Tibial nerve (tissue), 4 donors: Measurements from ENCODE around the gene RFC2.

Experiments used
- CTCF ChIP-seq, 5 experiments: fragments of 200-600 bp in 3 of 5; fragments of 450-650 bp in 2 of 5; sonication (generic) in 3 of 5; IDR thresholded peaks; one replicate each; pipeline ENCODE4 v1.5.1; 2016 to 2019; ENCODE audit warnings: antibody characterized with exemption in 5 of 5, mild to moderate bottlenecking in 3 of 5, moderate library complexity in 2 of 5
- EP300 ChIP-seq, 2 donors: sonication (generic); formaldehyde crosslinking; IDR thresholded peaks; one replicate each; pipeline ENCODE4 v1.6.1; 2017; ENCODE audit warnings: antibody characterized with exemption in 2 of 2, mild to moderate bottlenecking in 1 of 2
- POLR2A ChIP-seq, 2 donors: fragments of 450-650 bp; IDR thresholded peaks; one replicate each; pipeline ENCODE4 v1.6.1; 2017; ENCODE audit warnings: antibody characterized with exemption in 2 of 2, mild to moderate bottlenecking in 2 of 2, moderate library complexity in 2 of 2

- TF ChIP-seq CTCF (IDR thresholded peaks at IDR 0.05) (no peak), EP300 (IDR thresholded peaks at IDR 0.05) (no peak), POLR2A (IDR thresholded peaks at IDR 0.05) (no peak)
Observed at GRCh38 chr7:74214816-74215630, 39.2 kb downstream of the RFC2 start.
